Measurements from ENCODE around the gene C15orf40.

GRCh38 chr15:83030021-83030420 lies 18.6 kb upstream of the C15orf40 start:
- TF ChIP-seq CTCF (IDR thresholded peaks at IDR 0.05) = no peak
- no peak for TF ChIP-seq POLR2A (IDR thresholded peaks at IDR 0.05)
- no peak for TF ChIP-seq POLR2AphosphoS5 (IDR thresholded peaks at IDR 0.05)

All from breast epithelium (tissue), 3 donors.